ENCODE measurements around the gene ABCC4.

ABCC4 gene

GRCh38 chr13:95246292-95247082 lies 54.8 kb downstream of the ABCC4 start:
- Histone ChIP-seq H3K27ac (ENCODE audit: low read length) (no peak overlapping the region), H3K4me3 (ENCODE audit: low read length) (no peak overlapping the region)

GRCh38 chr13:95245071-95245470 lies 56.2 kb downstream of the ABCC4 start:
- Histone ChIP-seq H3K9me3 (ENCODE audit: insufficient read depth, low read length) (no peaks in the 10 kb centered on the region), H3K4me1 (ENCODE audit: low read length) (peaks cover 25% of the 10 kb centered on the region), H3K4me3 (ENCODE audit: low read length) (no peak overlapping the region), H3K79me2 (ENCODE audit: low read length) (no peaks in the 10 kb centered on the region), H3K4me2 (ENCODE audit: low read length) (no peak overlapping the region), H2AFZ (ENCODE audit: low read depth, low read length) (no peak overlapping the region), H3K27me3 (ENCODE audit: low read depth, low read length) (no peaks in the 10 kb centered on the region), H3K9ac (ENCODE audit: low read length) (no peak overlapping the region), H3K36me3 (replicated peaks; ENCODE audit: low read depth, low read length) (no peaks in the 10 kb centered on the region), H3K27ac (ENCODE audit: low read length) (no peak overlapping the region; the same call in 1 of the 2 replicates), H4K20me1 (ENCODE audit: insufficient read depth, low read length) (no peaks in the 10 kb centered on the region)
- no peak for TF ChIP-seq CTCF (IDR thresholded peaks at IDR 0.05; ENCODE audit: low read depth, low read length)
- TF ChIP-seq EZH2phosphoT487 (IDR thresholded peaks at IDR 0.05; ENCODE audit: low read depth): no peak

More at GRCh38 chr13:95246292-95247082, 54.8 kb downstream of the ABCC4 start:
- H3K9me3 ChIP-seq (ENCODE audit: insufficient read depth, low read length): no peaks in the 10 kb centered on the region
- no peaks in the 10 kb centered on the region for H3K79me2 ChIP-seq (ENCODE audit: low read length)
- H3K9ac ChIP-seq (ENCODE audit: low read length): no peak overlapping the region
- no peak for TF ChIP-seq CTCF (IDR thresholded peaks at IDR 0.05; ENCODE audit: low read depth, low read length)
- TF ChIP-seq EZH2phosphoT487 (IDR thresholded peaks at IDR 0.05; ENCODE audit: low read depth): no peak
- peaks cover 26% of the 10 kb centered on the region for H3K4me1 ChIP-seq (ENCODE audit: low read length)
- no peaks in the 10 kb centered on the region for H3K27me3 ChIP-seq (ENCODE audit: low read depth, low read length)
- no peaks in the 10 kb centered on the region for H3K36me3 ChIP-seq (replicated peaks; ENCODE audit: low read depth, low read length)
- no peak overlapping the region for H2AFZ ChIP-seq (ENCODE audit: low read depth, low read length)
- no peak overlapping the region for H3K4me2 ChIP-seq (ENCODE audit: low read length)
- no peaks in the 10 kb centered on the region for H4K20me1 ChIP-seq (ENCODE audit: insufficient read depth, low read length)

- Histone ChIP-seq H3K36me3 (replicated peaks; ENCODE audit: low read depth, low read length) (no peaks in the 10 kb centered on the region), H3K79me2 (ENCODE audit: low read length) (no peaks in the 10 kb centered on the region), H3K4me3 (ENCODE audit: low read length) (no peak overlapping the region), H3K4me1 (ENCODE audit: low read length) (peaks cover 39% of the 10 kb centered on the region), H4K20me1 (ENCODE audit: insufficient read depth, low read length) (no peaks in the 10 kb centered on the region), H3K27me3 (ENCODE audit: low read depth, low read length) (no peaks in the 10 kb centered on the region), H3K27ac (ENCODE audit: low read length) (no peak overlapping the region), H3K9me3 (ENCODE audit: insufficient read depth, low read length) (no peaks in the 10 kb centered on the region), H3K4me2 (ENCODE audit: low read length) (no peak overlapping the region), H3K9ac (ENCODE audit: low read length) (no peak overlapping the region), H2AFZ (ENCODE audit: low read depth, low read length) (no peak overlapping the region)
- TF ChIP-seq EZH2phosphoT487 (IDR thresholded peaks at IDR 0.05; ENCODE audit: low read depth) (no peak), CTCF (IDR thresholded peaks at IDR 0.05; ENCODE audit: low read depth, low read length) (no peak)
Observed at GRCh38 chr13:95243207-95243606, 58.0 kb downstream of the ABCC4 start.

GRCh38 chr13:95241321-95241720 lies 59.9 kb downstream of the ABCC4 start:
- no peak overlapping the region for H2AFZ ChIP-seq (ENCODE audit: low read depth, low read length)
- H3K36me3 ChIP-seq (replicated peaks; ENCODE audit: low read depth, low read length): no peaks in the 10 kb centered on the region
- no peaks in the 10 kb centered on the region for H4K20me1 ChIP-seq (ENCODE audit: insufficient read depth, low read length)
- no peak overlapping the region for H3K9ac ChIP-seq (ENCODE audit: low read length)
- H3K27me3 ChIP-seq (ENCODE audit: low read depth, low read length): no peaks in the 10 kb centered on the region
- no peaks in the 10 kb centered on the region for H3K79me2 ChIP-seq (ENCODE audit: low read length)
- H3K27ac ChIP-seq (ENCODE audit: low read length): no peak overlapping the region
- no peaks in the 10 kb centered on the region for H3K9me3 ChIP-seq (ENCODE audit: insufficient read depth, low read length)
- TF ChIP-seq CTCF (IDR thresholded peaks at IDR 0.05; ENCODE audit: low read depth, low read length) (no peak), EZH2phosphoT487 (IDR thresholded peaks at IDR 0.05; ENCODE audit: low read depth) (no peak)
- H3K4me2 ChIP-seq (ENCODE audit: low read length): no peak overlapping the region
- peaks cover 36% of the 10 kb centered on the region for H3K4me1 ChIP-seq (ENCODE audit: low read length)
- no peak overlapping the region for H3K4me3 ChIP-seq (ENCODE audit: low read length)
